ENCODE measurements around the gene PQBP1.
"Not testable (repeated sequence)": the region's sequence is repeated elsewhere in the genome, so short reads cannot be mapped to it uniquely, and the experiment has no call there.

The PQBP1 gene

DNA sequence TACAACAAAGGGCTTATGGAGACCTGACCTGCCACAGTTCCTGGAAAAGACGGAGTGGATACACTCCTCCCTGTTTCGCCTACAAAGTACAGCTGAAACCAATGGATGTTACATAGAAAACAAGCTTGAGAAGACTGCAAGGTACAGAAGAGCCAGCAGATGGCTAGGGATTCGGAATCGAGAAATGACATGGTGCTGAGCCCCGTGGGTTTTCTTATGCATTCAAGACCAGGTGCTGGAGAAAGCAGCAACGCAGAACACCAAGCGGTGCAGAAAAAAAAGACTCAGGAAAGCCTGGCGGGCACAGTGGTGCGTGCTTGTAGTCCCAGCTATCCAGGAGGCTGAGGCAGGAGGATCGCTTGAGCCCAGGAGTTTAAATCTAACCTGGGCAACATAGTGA lies 14.0 kb upstream of the PQBP1 start:
- in situ Hi-C loops (cut with MboI; ENCODE audit: low pct_unique_long_range_greater_than_20kb, low sequenced_read_pairs, unreplicated experiment): no loop called here
- DNase-seq (ENCODE audit: low spot score): no peak
- TF ChIP-seq, protein P1, sequence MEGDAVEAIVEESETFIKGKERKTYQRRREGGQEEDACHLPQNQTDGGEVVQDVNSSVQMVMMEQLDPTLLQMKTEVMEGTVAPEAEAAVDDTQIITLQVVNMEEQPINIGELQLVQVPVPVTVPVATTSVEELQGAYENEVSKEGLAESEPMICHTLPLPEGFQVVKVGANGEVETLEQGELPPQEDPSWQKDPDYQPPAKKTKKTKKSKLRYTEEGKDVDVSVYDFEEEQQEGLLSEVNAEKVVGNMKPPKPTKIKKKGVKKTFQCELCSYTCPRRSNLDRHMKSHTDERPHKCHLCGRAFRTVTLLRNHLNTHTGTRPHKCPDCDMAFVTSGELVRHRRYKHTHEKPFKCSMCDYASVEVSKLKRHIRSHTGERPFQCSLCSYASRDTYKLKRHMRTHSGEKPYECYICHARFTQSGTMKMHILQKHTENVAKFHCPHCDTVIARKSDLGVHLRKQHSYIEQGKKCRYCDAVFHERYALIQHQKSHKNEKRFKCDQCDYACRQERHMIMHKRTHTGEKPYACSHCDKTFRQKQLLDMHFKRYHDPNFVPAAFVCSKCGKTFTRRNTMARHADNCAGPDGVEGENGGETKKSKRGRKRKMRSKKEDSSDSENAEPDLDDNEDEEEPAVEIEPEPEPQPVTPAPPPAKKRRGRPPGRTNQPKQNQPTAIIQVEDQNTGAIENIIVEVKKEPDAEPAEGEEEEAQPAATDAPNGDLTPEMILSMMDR (IDR thresholded peaks at IDR 0.05; ENCODE audit: extremely low read depth, insufficient read depth, missing control alignments): no peak

DNA sequence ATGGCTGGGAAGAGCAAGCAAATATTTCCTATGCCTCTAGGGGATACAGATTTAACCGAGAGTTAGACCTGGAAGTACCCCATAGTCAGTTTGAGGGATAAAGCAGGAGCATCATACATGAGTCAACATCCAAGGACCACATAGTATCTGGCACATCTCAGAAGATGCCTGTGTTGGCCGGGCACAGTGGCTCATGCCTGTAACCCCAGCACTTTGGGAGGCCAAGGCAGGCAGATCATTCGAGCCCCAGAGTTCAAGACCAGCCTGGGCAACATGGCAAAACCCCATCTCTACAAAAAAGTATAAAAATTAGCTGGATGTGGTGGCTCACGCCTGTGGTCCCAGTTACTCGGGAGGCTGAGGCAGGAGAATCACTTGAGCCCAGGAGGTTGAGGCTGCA lies 11.1 kb upstream of the PQBP1 start:
- in situ Hi-C loops (cut with MboI; ENCODE audit: low pct_unique_long_range_greater_than_20kb, low sequenced_read_pairs, unreplicated experiment); DNase-seq (ENCODE audit: low spot score): not testable (repeated sequence)

DNA sequence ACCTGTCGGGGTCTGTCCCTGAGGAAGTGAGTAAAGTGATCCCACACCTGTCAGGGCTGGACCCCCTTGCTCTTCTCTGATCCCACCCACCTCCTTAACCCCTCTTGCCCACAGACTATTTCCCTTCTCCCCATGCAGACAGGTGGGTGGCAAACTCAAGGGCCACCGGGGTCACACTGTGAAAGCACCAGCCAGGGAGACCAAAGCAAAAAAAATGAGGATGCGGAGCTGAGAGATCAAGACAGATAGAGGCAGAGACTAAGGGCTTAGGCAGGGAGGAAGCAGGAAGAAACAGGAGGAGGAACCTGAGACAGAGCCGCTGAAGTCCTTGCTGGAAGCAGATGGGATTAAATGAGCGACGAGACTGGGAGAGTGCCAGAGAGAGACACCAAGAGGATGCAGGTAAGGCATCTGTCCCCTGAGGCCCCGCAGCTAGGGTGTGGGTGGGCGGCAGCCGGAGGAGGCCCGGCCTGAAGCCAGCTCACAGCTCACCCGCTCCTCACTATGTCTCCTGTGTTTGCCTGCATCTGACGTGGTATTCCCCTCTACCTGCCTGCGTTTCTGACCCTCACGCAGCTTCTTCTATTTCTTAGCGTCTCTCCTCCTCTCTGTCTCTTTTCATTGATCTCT lies 7.3 kb upstream of the PQBP1 start:
- in situ Hi-C loops (cut with MboI; ENCODE audit: low pct_unique_long_range_greater_than_20kb, low sequenced_read_pairs, unreplicated experiment): no loop called here
- DNase-seq (ENCODE audit: low spot score): no peak
- TF ChIP-seq, protein P1 (IDR thresholded peaks at IDR 0.05; ENCODE audit: extremely low read depth, insufficient read depth, missing control alignments): no peak

DNA sequence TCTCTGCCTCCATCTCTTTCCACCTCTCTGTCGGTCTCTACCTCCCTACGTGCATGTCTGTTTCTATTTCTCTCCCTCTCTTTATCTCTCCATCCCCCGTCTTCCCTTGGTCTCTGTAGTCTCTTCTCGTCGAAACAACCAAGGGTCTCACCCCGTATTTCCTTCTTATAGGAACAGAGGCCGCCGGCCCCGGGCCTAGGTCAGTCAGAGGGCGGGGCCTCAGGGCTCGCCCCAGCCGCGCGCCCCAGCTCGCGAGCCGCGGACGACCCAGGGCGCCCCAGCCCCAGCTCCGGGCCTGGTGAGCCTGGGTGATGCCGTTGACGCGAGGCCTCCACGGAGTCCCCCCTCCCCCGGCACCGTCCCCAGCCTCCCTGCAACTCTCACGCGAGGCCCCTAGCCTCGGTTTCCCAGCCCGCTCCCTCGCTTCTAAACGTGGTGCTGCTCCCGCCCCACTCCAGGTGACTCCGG lies 6.8 kb upstream of the PQBP1 start:
- no peak for DNase-seq (ENCODE audit: low spot score)
- TF ChIP-seq, protein P1 (IDR thresholded peaks at IDR 0.05; ENCODE audit: extremely low read depth, insufficient read depth, missing control alignments): no peak
- in situ Hi-C loops (cut with MboI; ENCODE audit: low pct_unique_long_range_greater_than_20kb, low sequenced_read_pairs, unreplicated experiment): no loop called here

DNA sequence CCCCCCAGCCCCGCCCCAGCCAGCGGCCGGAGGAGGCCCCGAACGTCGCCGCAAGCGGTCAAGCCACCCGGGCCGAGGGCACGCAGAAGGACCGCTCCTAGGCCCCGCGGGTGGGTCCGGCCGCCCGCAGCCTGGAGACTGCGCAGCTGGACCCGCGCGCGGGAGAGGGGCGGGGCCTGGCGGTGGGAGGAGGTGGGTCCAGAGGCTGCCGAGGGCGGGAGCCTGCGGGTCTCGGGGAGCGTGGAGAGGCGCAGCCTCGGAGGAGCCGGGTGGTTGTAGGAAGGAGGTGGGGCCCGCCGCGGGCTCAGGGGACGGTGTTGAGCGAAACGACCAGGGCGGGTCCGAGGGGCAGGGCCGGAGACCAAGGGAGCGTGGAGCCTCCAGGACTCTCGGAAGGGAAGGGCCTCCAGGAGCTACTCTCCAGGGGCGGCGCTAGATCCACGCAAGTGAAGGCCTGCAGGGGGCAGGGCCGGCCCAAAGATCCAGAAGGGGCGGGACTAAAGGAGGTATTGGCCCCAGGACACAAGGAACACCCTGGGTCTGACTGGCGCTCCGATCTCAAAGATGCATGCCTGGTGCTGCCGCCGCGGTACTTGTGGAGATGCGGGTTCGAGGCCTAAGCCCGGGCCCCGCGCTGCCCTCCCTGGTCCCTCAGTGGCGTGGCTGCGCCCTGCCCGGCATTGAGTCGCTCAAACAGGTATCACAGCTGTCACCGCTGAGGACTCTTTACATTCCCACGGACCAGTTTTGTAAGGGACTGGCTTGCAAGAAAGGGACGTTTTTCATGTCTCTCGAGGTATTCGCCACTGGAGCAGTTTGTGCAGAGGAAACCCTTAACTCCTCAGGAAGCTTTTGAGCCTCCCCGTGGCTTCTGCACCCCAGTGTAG lies 6.1 kb upstream of the PQBP1 start:
- TF ChIP-seq, protein P1 (IDR thresholded peaks at IDR 0.05; ENCODE audit: extremely low read depth, insufficient read depth, missing control alignments): peak; percentile 54
- in situ Hi-C loops (cut with MboI; ENCODE audit: low pct_unique_long_range_greater_than_20kb, low sequenced_read_pairs, unreplicated experiment): no loop called here
- DNase-seq (ENCODE audit: low spot score): peak; percentile 72

DNA sequence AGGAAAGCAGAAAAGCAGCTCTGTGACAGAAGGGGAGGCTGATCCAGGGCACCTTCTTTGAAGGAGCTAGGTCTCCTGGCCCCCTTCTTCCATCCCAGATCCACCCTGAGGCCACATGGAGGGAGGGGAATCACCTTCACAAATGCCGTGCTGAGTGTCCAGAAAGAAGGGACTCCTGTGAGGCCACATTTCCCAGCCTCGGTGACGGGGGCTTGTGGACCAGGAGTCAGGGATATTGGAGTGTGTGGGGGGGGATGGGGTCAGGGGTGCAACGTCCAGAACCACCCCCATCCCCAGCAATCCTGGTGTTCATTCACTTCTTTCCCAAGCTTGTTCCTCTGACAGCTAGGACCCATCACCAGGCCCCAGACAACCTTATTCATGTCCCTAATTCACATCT lies 4.8 kb upstream of the PQBP1 start:
- TF ChIP-seq, protein P1 (IDR thresholded peaks at IDR 0.05; ENCODE audit: extremely low read depth, insufficient read depth, missing control alignments): no peak
- DNase-seq (ENCODE audit: low spot score): no peak
- in situ Hi-C loops (cut with MboI; ENCODE audit: low pct_unique_long_range_greater_than_20kb, low sequenced_read_pairs, unreplicated experiment): no loop called here

Measured in GM13977 (cell line).